HEK293 (cell line): ENCODE data around the gene COL6A2.

Experiments
- CTCF ChIA-PET: fragments of 350-600 bp; formaldehyde crosslinking; extraction: SDS; loops from one replicate; lab custom pipeline; 2021; ENCODE audit warnings: antibody characterized with exemption; lab: Yijun Ruan, JAX
- POLR2A ChIA-PET: fragments of 300-600 bp; formaldehyde crosslinking; extraction: SDS; loops from one replicate; lab custom pipeline; 2020; ENCODE audit warnings: antibody characterized with exemption, inconsistent platforms; lab: Yijun Ruan, JAX
- H3K27ac ChIP-seq: fragments of 200-500 bp; sonication (Bioruptor generic); 2 replicates; pipeline ENCODE4 v1.5.1; 2014; ENCODE audit warnings: low read depth, low read length, control low read depth, inconsistent platforms; ENCODE audit errors: extremely low read depth
- H3K36me3 ChIP-seq, 2 experiments: fragments of 200-500 bp in 1 of 2; sonication (Bioruptor generic) in 1 of 2; 1 replicate in 1 of 2; 2 replicates in 1 of 2; pipeline ENCODE4 v1.5.1; 2014 to 2017; ENCODE audit warnings: inconsistent platforms in 2 of 2, low read length in 2 of 2; ENCODE audit not compliant: control insufficient read depth in 2 of 2, insufficient read depth in 1 of 2
- H3K4me1 ChIP-seq: fragments of 200-500 bp; sonication (Bioruptor generic); 2 replicates; pipeline ENCODE4 v1.5.1; 2014; ENCODE audit warnings: mild to moderate bottlenecking, low read length, inconsistent platforms; ENCODE audit not compliant: control insufficient read depth, insufficient read depth
- H3K4me3 ChIP-seq: 2 replicates; pipeline ENCODE4 v1.5.1; 2011; ENCODE audit warnings: low read depth, mild to moderate bottlenecking, control low read depth, low read length, moderate library complexity
- H3K9me3 ChIP-seq: fragments of 200-500 bp; sonication (Bioruptor generic); 2 replicates; pipeline ENCODE4 v1.5.1; 2014; ENCODE audit warnings: low read depth, low read length, inconsistent platforms; ENCODE audit not compliant: control insufficient read depth, insufficient read depth
- BCL11A ChIP-seq: fragments of 450-650 bp; formaldehyde crosslinking; IDR thresholded peaks from 2 replicates; pipeline ENCODE4 v1.5.1; 2016; ENCODE audit warnings: low read depth, missing biosample characterization, missing genetic modification characterization
- GLI4 ChIP-seq: fragments of 450-650 bp; formaldehyde crosslinking; IDR thresholded peaks from 2 replicates; pipeline ENCODE4 v1.5.1; 2016; ENCODE audit warnings: missing biosample characterization, missing genetic modification characterization
- GLIS1 ChIP-seq: fragments of 450-650 bp; formaldehyde crosslinking; IDR thresholded peaks from 2 replicates; pipeline ENCODE4 v1.5.1; 2016; ENCODE audit warnings: missing biosample characterization, missing genetic modification characterization
- OVOL3 ChIP-seq: fragments of 450-650 bp; formaldehyde crosslinking; IDR thresholded peaks from 2 replicates; pipeline ENCODE4 v1.5.1; 2016; ENCODE audit warnings: missing biosample characterization, missing genetic modification characterization
- PRDM1 ChIP-seq: fragments of 450-650 bp; formaldehyde crosslinking; IDR thresholded peaks from 2 replicates; pipeline ENCODE4; 2016; ENCODE audit warnings: missing biosample characterization, missing genetic modification characterization
- REPIN1 ChIP-seq: fragments of 450-650 bp; formaldehyde crosslinking; IDR thresholded peaks from 2 replicates; pipeline ENCODE4 v1.5.1; 2017; ENCODE audit warnings: missing biosample characterization, missing genetic modification characterization, low read depth
- ZBTB1 ChIP-seq: fragments of 450-650 bp; formaldehyde crosslinking; IDR thresholded peaks from 2 replicates; pipeline ENCODE4 v1.5.1; 2016; ENCODE audit warnings: missing biosample characterization, missing genetic modification characterization
- ZBTB21 ChIP-seq: fragments of 450-650 bp; formaldehyde crosslinking; IDR thresholded peaks from 2 replicates; pipeline ENCODE4 v1.5.1; 2017; ENCODE audit warnings: missing biosample characterization, missing genetic modification characterization
- ZFP41 ChIP-seq: fragments of 450-650 bp; formaldehyde crosslinking; IDR thresholded peaks from 2 replicates; pipeline ENCODE4 v1.5.1; 2016; ENCODE audit warnings: missing biosample characterization, missing genetic modification characterization, borderline replicate concordance
- ZNF121 ChIP-seq: fragments of 450-650 bp; formaldehyde crosslinking; IDR thresholded peaks from 2 replicates; pipeline ENCODE4 v1.5.1; 2016; ENCODE audit warnings: missing biosample characterization, missing genetic modification characterization
- ZNF132 ChIP-seq: fragments of 450-650 bp; formaldehyde crosslinking; IDR thresholded peaks from 2 replicates; pipeline ENCODE4 v1.5.1; 2017; ENCODE audit warnings: missing biosample characterization, missing genetic modification characterization, borderline replicate concordance
- ZNF211 ChIP-seq: fragments of 450-650 bp; formaldehyde crosslinking; IDR thresholded peaks from 2 replicates; pipeline ENCODE4 v1.5.1; 2016; ENCODE audit warnings: low read depth, missing biosample characterization, missing genetic modification characterization
- ZNF292 ChIP-seq: fragments of 450-650 bp; formaldehyde crosslinking; IDR thresholded peaks from 2 replicates; pipeline ENCODE4 v1.5.1; 2016; ENCODE audit warnings: low read depth, missing biosample characterization, missing genetic modification characterization, borderline replicate concordance
- ZNF354C ChIP-seq: fragments of 450-650 bp; formaldehyde crosslinking; IDR thresholded peaks from 2 replicates; pipeline ENCODE4 v1.5.1; 2016; ENCODE audit warnings: missing biosample characterization, missing genetic modification characterization, low read depth, borderline replicate concordance
- ZNF391 ChIP-seq: fragments of 450-650 bp; formaldehyde crosslinking; IDR thresholded peaks from 2 replicates; pipeline ENCODE4 v1.5.1; 2016; ENCODE audit warnings: low read depth, missing biosample characterization, missing genetic modification characterization, borderline replicate concordance
- ZNF501 ChIP-seq: fragments of 450-650 bp; formaldehyde crosslinking; IDR thresholded peaks from 2 replicates; pipeline ENCODE4 v1.5.1; 2016; ENCODE audit warnings: missing biosample characterization, missing genetic modification characterization
- ZNF510 ChIP-seq: fragments of 450-650 bp; formaldehyde crosslinking; IDR thresholded peaks from 2 replicates; pipeline ENCODE4 v1.5.1; 2018; ENCODE audit warnings: mild to moderate bottlenecking, missing genetic modification characterization, missing biosample characterization; ENCODE audit not compliant: insufficient replicate concordance
- ZNF521 ChIP-seq: fragments of 450-650 bp; formaldehyde crosslinking; IDR thresholded peaks from 2 replicates; pipeline ENCODE4 v1.5.1; 2017; ENCODE audit warnings: missing biosample characterization, mild to moderate bottlenecking, missing genetic modification characterization
- ZNF561 ChIP-seq: fragments of 450-650 bp; IDR thresholded peaks from 2 replicates; pipeline ENCODE4 v1.5.1; 2018; ENCODE audit warnings: missing biosample characterization, missing genetic modification characterization, borderline replicate concordance
- ZNF596 ChIP-seq: fragments of 450-650 bp; IDR thresholded peaks from 2 replicates; pipeline ENCODE4 v1.5.0; 2018; ENCODE audit warnings: missing biosample characterization, mild to moderate bottlenecking, missing genetic modification characterization, moderate library complexity
- ZNF777 ChIP-seq: fragments of 450-650 bp; formaldehyde crosslinking; IDR thresholded peaks from 2 replicates; pipeline ENCODE4 v1.5.1; 2017; ENCODE audit warnings: missing biosample characterization, missing genetic modification characterization, borderline replicate concordance
- ZNF830 ChIP-seq: fragments of 450-650 bp; IDR thresholded peaks from 2 replicates; pipeline ENCODE4 v1.5.0; 2018; ENCODE audit warnings: missing biosample characterization, missing genetic modification characterization, low read depth, mild to moderate bottlenecking, moderate library complexity
- TF ChIP-seq, protein P1 (sequence below): fragments of 450-650 bp; formaldehyde crosslinking; optimal IDR thresholded peaks from 2 replicates; pipeline ENCODE3; 2016; ENCODE audit warnings: missing biosample characterization, mild to moderate bottlenecking, missing genetic modification characterization
- TF ChIP-seq, protein P2 (sequence below): sonication (generic); formaldehyde crosslinking; IDR thresholded peaks from 2 replicates; pipeline ENCODE4 v1.8.1; 2022; ENCODE audit warnings: mild to moderate bottlenecking, moderate library complexity, missing genetic modification reagents
- TF ChIP-seq, protein P3 (sequence below): fragments of 450-650 bp; formaldehyde crosslinking; IDR thresholded peaks from 2 replicates; pipeline ENCODE4 v1.5.1; 2016; ENCODE audit warnings: missing biosample characterization, missing genetic modification characterization
- TF ChIP-seq, protein P4 (sequence below): fragments of 450-650 bp; formaldehyde crosslinking; conservative IDR thresholded peaks from 2 replicates; pipeline ENCODE4 v1.5.1; 2016; ENCODE audit warnings: low read depth, missing biosample characterization, missing genetic modification characterization

The COL6A2 gene

DNA sequence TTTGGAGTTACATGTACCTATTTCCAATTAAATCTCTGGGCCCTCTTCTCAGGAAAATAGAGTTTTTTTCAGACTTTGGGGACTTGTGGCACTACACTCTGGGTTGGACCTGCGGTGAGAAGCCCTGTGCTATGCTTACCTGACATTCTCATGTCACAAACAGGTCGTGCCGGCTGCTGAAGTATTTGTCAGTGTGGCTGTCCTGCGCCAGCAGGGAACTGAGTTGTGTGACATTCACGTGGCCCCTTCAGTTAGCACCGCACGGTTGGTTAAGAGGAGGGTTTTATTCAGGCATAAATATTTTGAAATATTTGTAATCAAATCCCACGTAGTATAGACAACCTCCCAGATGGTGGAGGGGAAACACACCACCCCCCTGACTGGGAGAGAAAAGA lies 6.3 kb upstream of the COL6A2 start:
- POLR2A ChIA-PET: no interaction called here
- H3K27ac ChIP-seq: no peak overlapping the region
- H3K4me3 ChIP-seq: no peak overlapping the region
- CTCF ChIA-PET: no interaction called here
- no peaks in the 10 kb centered on the region for H3K4me1 ChIP-seq
- no peaks in the 10 kb centered on the region for H3K36me3 ChIP-seq
- TF ChIP-seq, protein P1, sequence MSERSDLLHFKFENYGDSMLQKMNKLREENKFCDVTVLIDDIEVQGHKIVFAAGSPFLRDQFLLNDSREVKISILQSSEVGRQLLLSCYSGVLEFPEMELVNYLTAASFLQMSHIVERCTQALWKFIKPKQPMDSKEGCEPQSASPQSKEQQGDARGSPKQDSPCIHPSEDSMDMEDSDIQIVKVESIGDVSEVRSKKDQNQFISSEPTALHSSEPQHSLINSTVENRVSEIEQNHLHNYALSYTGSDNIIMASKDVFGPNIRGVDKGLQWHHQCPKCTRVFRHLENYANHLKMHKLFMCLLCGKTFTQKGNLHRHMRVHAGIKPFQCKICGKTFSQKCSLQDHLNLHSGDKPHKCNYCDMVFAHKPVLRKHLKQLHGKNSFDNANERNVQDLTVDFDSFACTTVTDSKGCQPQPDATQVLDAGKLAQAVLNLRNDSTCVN (tag by site-specific recombination): peak; percentile 0
- TF ChIP-seq ZBTB21 (tag by site-specific recombination) (no peak), ZNF777 (tag by site-specific recombination) (no peak), ZNF501 (no peak), GLIS1 (tag by site-specific recombination) (no peak), OVOL3 (tag by site-specific recombination) (no peak), ZFP41 (no peak), BCL11A (no peak)
- TF ChIP-seq, protein P2, sequence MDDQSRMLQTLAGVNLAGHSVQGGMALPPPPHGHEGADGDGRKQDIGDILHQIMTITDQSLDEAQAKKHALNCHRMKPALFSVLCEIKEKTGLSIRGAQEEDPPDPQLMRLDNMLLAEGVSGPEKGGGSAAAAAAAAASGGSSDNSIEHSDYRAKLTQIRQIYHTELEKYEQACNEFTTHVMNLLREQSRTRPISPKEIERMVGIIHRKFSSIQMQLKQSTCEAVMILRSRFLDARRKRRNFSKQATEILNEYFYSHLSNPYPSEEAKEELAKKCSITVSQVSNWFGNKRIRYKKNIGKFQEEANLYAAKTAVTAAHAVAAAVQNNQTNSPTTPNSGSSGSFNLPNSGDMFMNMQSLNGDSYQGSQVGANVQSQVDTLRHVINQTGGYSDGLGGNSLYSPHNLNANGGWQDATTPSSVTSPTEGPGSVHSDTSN (CRISPR knock-in tag): no peak
- TF ChIP-seq, all 188 proteins: peak for 1
- no peaks in the 10 kb centered on the region for H3K9me3 ChIP-seq

DNA sequence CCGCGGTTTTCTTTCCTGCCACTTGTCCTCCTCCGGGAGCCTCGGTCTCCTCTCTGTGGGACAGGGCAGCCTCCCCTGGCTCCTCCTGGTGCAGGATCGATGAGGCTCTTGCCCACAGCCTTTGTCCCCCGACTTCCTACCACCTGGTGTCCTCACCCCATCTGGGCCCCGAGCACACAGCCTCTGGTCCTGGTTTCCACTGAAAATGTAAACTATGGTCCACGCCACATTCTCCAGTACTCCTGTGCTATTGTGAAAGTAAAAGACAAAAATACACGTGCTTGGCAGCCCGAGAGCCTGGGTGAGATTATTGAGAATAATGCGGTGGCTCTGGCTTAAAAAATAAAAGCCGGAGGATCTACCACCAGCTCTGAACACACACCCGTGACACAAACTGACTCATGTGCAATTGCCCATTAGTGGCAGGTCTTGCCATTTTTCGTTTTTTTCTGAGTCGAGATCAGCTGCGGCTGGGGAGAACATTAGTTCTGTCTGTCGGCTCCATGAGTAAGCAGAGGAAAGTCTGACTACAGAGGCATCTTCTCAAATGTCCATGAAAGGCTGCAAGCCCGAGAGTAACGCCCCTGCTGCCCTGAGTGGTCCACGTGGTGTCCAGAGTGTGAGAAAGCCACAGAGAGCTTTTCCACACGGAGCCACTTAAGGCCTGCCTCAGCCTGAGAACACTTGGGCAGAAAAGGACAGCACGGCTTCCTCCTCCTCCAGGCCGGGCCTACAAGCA lies 5.7 kb upstream of the COL6A2 start:
- no peak overlapping the region for H3K27ac ChIP-seq
- TF ChIP-seq ZNF596: no peak
- TF ChIP-seq ZNF510: no peak
- TF ChIP-seq, protein P3, sequence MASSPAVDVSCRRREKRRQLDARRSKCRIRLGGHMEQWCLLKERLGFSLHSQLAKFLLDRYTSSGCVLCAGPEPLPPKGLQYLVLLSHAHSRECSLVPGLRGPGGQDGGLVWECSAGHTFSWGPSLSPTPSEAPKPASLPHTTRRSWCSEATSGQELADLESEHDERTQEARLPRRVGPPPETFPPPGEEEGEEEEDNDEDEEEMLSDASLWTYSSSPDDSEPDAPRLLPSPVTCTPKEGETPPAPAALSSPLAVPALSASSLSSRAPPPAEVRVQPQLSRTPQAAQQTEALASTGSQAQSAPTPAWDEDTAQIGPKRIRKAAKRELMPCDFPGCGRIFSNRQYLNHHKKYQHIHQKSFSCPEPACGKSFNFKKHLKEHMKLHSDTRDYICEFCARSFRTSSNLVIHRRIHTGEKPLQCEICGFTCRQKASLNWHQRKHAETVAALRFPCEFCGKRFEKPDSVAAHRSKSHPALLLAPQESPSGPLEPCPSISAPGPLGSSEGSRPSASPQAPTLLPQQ (tag by site-specific recombination): no peak
- no peak for TF ChIP-seq ZNF561 (tag by site-specific recombination)
- TF ChIP-seq, protein P4, sequence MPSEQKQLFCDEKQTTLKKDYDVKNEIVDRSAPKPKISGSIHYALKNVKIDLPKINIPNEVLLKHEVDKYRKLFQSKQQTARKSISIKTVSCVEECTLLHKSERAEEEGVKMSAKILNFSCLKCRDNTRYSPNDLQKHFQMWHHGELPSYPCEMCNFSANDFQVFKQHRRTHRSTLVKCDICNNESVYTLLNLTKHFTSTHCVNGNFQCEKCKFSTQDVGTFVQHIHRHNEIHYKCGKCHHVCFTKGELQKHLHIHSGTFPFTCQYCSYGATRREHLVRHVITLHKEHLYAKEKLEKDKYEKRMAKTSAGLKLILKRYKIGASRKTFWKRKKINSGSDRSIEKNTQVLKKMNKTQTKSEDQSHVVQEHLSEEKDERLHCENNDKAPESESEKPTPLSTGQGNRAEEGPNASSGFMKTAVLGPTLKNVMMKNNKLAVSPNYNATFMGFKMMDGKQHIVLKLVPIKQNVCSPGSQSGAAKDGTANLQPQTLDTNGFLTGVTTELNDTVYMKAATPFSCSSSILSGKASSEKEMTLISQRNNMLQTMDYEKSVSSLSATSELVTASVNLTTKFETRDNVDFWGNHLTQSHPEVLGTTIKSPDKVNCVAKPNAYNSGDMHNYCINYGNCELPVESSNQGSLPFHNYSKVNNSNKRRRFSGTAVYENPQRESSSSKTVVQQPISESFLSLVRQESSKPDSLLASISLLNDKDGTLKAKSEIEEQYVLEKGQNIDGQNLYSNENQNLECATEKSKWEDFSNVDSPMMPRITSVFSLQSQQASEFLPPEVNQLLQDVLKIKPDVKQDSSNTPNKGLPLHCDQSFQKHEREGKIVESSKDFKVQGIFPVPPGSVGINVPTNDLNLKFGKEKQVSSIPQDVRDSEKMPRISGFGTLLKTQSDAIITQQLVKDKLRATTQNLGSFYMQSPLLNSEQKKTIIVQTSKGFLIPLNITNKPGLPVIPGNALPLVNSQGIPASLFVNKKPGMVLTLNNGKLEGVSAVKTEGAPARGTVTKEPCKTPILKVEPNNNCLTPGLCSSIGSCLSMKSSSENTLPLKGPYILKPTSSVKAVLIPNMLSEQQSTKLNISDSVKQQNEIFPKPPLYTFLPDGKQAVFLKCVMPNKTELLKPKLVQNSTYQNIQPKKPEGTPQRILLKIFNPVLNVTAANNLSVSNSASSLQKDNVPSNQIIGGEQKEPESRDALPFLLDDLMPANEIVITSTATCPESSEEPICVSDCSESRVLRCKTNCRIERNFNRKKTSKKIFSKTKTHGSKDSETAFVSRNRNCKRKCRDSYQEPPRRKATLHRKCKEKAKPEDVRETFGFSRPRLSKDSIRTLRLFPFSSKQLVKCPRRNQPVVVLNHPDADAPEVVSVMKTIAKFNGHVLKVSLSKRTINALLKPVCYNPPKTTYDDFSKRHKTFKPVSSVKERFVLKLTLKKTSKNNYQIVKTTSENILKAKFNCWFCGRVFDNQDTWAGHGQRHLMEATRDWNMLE (tag by site-specific recombination): no peak
- no peak for TF ChIP-seq ZNF391
- TF ChIP-seq ZNF132 (tag by site-specific recombination): no peak
- no peak for TF ChIP-seq PRDM1 (tag by site-specific recombination)
- no peak for TF ChIP-seq ZNF292 (tag by site-specific recombination)
- no peak for TF ChIP-seq ZNF211 (tag by site-specific recombination)
- TF ChIP-seq REPIN1 (tag by site-specific recombination): no peak
- TF ChIP-seq GLI4 (tag by site-specific recombination): no peak
- no peak for TF ChIP-seq ZNF830 (tag by site-specific recombination)
- TF ChIP-seq ZNF521 (tag by site-specific recombination): no peak
- TF ChIP-seq ZBTB1 (tag by site-specific recombination): no peak
- TF ChIP-seq ZNF354C: no peak
- TF ChIP-seq ZNF121 (tag by site-specific recombination): no peak
- CTCF ChIA-PET: interaction anchor here (0.7 kb wide), 1 partner anchor 63 kb away, joined by 3 read pairs; no protein-coding TSS in a partner anchor
- no peaks in the 10 kb centered on the region for H3K4me1 ChIP-seq
- H3K9me3 ChIP-seq: no peaks in the 10 kb centered on the region
- no peak overlapping the region for H3K4me3 ChIP-seq
- H3K36me3 ChIP-seq: no peaks in the 10 kb centered on the region
- POLR2A ChIA-PET: no interaction called here
